ENCODE data around the gene MRPS18A.

- TF ChIP-seq FOXM1 (IDR thresholded peaks at IDR 0.05; ENCODE audit: borderline replicate concordance, low read depth) (no peak), YY1 (IDR thresholded peaks at IDR 0.05; ENCODE audit: low read depth) (no peak), EP300 (IDR thresholded peaks at IDR 0.05; ENCODE audit: borderline replicate concordance) (no peak), TAF1 (IDR thresholded peaks at IDR 0.05; ENCODE audit: low read depth) (no peak), NFIC (IDR thresholded peaks at IDR 0.05) (no peak), CEBPB (IDR thresholded peaks at IDR 0.05) (no peak), RAD21 (IDR thresholded peaks at IDR 0.05; ENCODE audit: low read depth) (no peak), EGR1 (IDR thresholded peaks at IDR 0.05) (no peak), TEAD4 (IDR thresholded peaks at IDR 0.05) (no peak)
- TF ChIP-seq, protein P1, sequence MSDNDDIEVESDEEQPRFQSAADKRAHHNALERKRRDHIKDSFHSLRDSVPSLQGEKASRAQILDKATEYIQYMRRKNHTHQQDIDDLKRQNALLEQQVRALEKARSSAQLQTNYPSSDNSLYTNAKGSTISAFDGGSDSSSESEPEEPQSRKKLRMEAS (IDR thresholded peaks at IDR 0.05): no peak
- TF ChIP-seq, protein P2, sequence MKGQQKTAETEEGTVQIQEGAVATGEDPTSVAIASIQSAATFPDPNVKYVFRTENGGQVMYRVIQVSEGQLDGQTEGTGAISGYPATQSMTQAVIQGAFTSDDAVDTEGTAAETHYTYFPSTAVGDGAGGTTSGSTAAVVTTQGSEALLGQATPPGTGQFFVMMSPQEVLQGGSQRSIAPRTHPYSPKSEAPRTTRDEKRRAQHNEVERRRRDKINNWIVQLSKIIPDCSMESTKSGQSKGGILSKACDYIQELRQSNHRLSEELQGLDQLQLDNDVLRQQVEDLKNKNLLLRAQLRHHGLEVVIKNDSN (IDR thresholded peaks at IDR 0.05): no peak
- TF ChIP-seq, protein P3, sequence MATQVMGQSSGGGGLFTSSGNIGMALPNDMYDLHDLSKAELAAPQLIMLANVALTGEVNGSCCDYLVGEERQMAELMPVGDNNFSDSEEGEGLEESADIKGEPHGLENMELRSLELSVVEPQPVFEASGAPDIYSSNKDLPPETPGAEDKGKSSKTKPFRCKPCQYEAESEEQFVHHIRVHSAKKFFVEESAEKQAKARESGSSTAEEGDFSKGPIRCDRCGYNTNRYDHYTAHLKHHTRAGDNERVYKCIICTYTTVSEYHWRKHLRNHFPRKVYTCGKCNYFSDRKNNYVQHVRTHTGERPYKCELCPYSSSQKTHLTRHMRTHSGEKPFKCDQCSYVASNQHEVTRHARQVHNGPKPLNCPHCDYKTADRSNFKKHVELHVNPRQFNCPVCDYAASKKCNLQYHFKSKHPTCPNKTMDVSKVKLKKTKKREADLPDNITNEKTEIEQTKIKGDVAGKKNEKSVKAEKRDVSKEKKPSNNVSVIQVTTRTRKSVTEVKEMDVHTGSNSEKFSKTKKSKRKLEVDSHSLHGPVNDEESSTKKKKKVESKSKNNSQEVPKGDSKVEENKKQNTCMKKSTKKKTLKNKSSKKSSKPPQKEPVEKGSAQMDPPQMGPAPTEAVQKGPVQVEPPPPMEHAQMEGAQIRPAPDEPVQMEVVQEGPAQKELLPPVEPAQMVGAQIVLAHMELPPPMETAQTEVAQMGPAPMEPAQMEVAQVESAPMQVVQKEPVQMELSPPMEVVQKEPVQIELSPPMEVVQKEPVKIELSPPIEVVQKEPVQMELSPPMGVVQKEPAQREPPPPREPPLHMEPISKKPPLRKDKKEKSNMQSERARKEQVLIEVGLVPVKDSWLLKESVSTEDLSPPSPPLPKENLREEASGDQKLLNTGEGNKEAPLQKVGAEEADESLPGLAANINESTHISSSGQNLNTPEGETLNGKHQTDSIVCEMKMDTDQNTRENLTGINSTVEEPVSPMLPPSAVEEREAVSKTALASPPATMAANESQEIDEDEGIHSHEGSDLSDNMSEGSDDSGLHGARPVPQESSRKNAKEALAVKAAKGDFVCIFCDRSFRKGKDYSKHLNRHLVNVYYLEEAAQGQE (IDR thresholded peaks at IDR 0.05; ENCODE audit: low read depth): no peak
Measured at GRCh38 chr6:43703512-43704429, 16.2 kb upstream of the MRPS18A start.

Measured in Ishikawa (cell line).